ENCODE measurements around the gene HK2. TPM values are rescaled to one million over a fixed set of nuclear protein-coding genes. Genes with fewer than 3 reads are reported as not detected.
A peak's percentile ranks its signal among the peaks of the same experiment; 100 is the strongest.
"Not testable (repeated sequence)": the region's sequence is repeated elsewhere in the genome, so short reads cannot be mapped to it uniquely, and the experiment has no call there.

Gene HK2
- total RNA-seq = 10 to 100 TPM; 27.8 to 29.6 TPM

DNA sequence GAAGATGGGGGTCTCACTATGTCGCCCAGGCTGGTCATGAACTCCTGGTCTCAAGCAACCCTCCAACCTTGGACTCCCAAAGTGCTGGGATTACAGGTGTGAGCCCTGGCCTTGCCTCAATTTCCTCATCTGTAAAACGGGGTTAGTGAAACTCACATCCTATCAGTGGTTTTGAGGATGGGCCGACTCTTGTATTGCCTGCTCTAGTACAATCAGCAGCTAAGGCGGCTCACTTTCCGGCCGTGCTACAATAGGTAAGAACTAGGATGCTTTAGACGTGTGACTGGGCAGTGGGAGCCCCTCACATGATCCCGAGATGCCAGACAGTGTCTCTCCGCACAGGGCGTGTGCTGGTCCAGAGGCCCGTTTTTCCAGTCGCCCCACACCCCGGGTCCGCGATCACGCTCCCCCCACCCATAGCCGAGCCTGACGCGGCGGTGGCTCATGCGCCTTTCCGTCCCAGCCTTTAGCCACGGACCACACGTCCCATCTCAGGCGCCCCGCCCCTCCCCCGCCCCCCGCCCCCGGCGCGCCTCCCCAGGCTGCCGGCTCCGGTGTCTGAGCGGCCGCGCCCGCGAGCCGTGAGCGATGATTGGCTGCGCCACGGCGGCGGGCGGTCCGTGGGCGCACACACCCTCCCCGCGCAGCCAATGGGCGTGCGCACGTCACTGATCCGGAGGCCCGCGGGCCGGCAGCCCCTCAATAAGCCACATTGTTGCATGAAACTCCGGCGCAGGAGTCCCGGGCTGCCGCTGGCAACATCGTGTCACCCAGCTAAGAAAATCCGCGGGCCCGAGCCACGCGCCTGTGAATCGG, at the start of gene HK2:
HK2 (plus strand) TSS at position 710 of the 816 bp plus-strand sequence. CDS start 454 bp downstream, outside the sequence.
- CTCF ChIA-PET = interaction anchor here (0.6 to 2.3 kb wide), 3 partner anchors 11 to 121 kb away, joined by 3 to 12 read pairs (median 8); no protein-coding TSS in a partner anchor
- H3K4me1 Mint-ChIP-seq = peaks cover 47% of the 10 kb centered on the region
- H3K4me3 Mint-ChIP-seq = peak within 1 kb of the TSS; percentile 93
- H3K9me3 Mint-ChIP-seq = no peaks in the 10 kb centered on the region
- peaks cover 5% of the 10 kb centered on the region for H3K36me3 Mint-ChIP-seq (ENCODE audit: low read depth)
- no peaks in the 10 kb centered on the region for H3K27me3 Mint-ChIP-seq
- POLR2A ChIA-PET = no interaction called here
- H3K27ac Mint-ChIP-seq = peak within 1 kb of the TSS; percentile 94
- DNase-seq = peak; percentile 84

DNA sequence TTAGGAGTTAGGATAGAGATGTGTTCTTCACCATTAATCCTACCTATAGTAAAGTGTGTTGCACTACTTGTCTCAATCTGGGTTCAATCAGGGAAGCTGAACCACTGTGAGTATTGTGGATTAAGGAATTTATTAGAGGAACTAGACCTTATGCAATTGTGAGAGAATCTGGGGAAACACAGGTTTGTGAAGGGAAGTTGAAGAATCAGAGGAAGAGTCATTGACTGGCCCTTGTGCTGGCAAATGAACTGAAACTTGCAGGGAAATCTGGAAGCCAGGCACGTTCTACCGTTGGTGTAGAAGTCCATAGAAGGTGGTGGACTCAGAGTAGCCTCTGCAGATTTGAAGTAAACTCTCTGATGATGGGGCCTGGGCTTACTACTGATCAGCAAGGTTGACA, 44.7 kb upstream of the HK2 start:
- Mint-ChIP-seq H3K4me1 (no peaks in the 10 kb centered on the region), H3K27ac (no peak overlapping the region), H3K27me3 (peaks cover 13% of the 10 kb centered on the region), H3K9me3 (peaks cover 17% of the 10 kb centered on the region), H3K4me3 (no peak overlapping the region), H3K36me3 (ENCODE audit: low read depth) (no peaks in the 10 kb centered on the region)
- ChIA-PET CTCF (no interaction called here), POLR2A (no interaction called here)
- no peak for DNase-seq

DNA sequence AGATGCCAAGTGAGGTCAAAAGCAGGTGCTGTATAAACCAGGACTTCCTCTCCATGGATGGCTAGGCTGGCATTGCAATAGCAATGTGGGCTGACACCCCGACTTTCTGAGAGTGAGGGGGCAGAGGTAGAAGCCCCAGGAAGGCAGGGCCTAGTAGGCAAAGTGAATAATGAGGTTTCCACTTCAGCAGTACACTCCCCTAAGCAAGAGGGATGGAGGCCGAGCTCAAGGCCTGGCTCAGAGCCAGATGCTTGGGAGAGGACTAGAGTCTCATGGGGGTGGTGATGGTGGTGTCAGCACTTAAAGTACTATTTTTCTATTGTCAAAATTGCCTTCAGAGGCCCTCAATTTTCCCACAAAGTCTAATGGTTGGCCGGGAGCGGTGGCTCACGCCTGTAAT, 41.6 kb upstream of the HK2 start:
- ChIA-PET CTCF (interaction anchor here (0.7 kb wide), 1 partner anchor 20 kb away, joined by 3 read pairs; no protein-coding TSS in a partner anchor), POLR2A (no interaction called here)
- peaks cover 10% of the 10 kb centered on the region for H3K27me3 Mint-ChIP-seq
- peaks cover 19% of the 10 kb centered on the region for H3K9me3 Mint-ChIP-seq
- H3K27ac Mint-ChIP-seq = no peak overlapping the region
- H3K4me1 Mint-ChIP-seq = no peaks in the 10 kb centered on the region
- H3K4me3 Mint-ChIP-seq = no peak overlapping the region
- no peak for DNase-seq
- no peaks in the 10 kb centered on the region for H3K36me3 Mint-ChIP-seq (ENCODE audit: low read depth)

DNA sequence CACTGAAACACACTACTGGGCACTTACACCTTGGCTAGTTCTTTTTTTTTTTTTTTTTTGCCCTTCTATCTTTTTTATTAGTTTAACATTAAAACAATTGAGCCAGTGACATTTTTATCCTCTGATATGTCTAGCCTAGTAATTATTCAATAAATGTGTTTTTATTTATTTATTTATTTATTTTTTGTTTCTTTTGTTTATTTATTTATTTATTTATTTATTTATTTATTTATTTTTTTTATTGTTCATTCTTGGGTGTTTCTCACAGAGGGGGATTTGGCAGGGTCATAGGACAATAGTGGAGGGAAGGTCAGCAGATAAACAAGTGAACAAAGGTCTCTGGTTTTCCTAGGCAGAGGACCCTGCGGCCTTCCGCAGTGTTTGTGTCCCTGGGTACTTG, 39.0 kb upstream of the HK2 start:
- H3K36me3 Mint-ChIP-seq (ENCODE audit: low read depth); H3K4me1 Mint-ChIP-seq; CTCF ChIA-PET; H3K27ac Mint-ChIP-seq; DNase-seq; H3K27me3 Mint-ChIP-seq; H3K9me3 Mint-ChIP-seq; POLR2A ChIA-PET; H3K4me3 Mint-ChIP-seq: not testable (repeated sequence)

DNA sequence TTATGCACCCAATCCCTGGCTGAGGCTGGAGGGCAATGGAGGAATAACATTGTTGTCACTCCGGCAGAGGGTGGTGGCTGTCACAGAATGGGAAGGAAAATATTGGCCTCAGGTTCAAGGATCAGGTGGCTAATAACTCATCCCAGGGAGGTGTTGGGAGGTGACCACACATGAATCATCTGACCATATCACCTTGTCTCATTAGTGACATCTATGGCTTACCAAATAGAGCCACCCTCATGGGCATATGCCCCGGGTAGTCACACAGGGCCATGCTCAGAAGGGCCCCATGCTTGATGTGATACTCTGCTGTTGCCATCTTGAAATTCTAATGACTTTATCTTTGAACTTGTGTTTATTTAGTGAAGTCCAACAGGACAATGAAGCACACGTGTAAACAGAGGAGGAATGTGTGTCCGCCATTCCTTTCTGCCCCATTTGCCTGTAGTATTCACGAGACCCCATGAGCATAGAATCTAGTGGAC, 27.5 kb upstream of the HK2 start:
- H3K4me1 Mint-ChIP-seq = no peaks in the 10 kb centered on the region
- peaks cover 16% of the 10 kb centered on the region for H3K27me3 Mint-ChIP-seq
- no peaks in the 10 kb centered on the region for H3K36me3 Mint-ChIP-seq (ENCODE audit: low read depth)
- H3K9me3 Mint-ChIP-seq = no peaks in the 10 kb centered on the region
- no peak overlapping the region for H3K4me3 Mint-ChIP-seq
- ChIA-PET POLR2A (no interaction called here), CTCF (no interaction called here)
- no peak for DNase-seq
- H3K27ac Mint-ChIP-seq = no peak overlapping the region

- POLR2A ChIA-PET = no interaction called here
- DNase-seq = no peak
- H3K27ac Mint-ChIP-seq = no peak overlapping the region
- H3K36me3 Mint-ChIP-seq (ENCODE audit: low read depth) = no peaks in the 10 kb centered on the region
- CTCF ChIA-PET = no interaction called here
- H3K4me3 Mint-ChIP-seq = no peak overlapping the region
- H3K27me3 Mint-ChIP-seq = peaks cover 16% of the 10 kb centered on the region
- H3K9me3 Mint-ChIP-seq = no peaks in the 10 kb centered on the region
- no peaks in the 10 kb centered on the region for H3K4me1 Mint-ChIP-seq
Measured at GRCh38 chr2:74806920-74807319, 27.0 kb upstream of the HK2 start.

DNA sequence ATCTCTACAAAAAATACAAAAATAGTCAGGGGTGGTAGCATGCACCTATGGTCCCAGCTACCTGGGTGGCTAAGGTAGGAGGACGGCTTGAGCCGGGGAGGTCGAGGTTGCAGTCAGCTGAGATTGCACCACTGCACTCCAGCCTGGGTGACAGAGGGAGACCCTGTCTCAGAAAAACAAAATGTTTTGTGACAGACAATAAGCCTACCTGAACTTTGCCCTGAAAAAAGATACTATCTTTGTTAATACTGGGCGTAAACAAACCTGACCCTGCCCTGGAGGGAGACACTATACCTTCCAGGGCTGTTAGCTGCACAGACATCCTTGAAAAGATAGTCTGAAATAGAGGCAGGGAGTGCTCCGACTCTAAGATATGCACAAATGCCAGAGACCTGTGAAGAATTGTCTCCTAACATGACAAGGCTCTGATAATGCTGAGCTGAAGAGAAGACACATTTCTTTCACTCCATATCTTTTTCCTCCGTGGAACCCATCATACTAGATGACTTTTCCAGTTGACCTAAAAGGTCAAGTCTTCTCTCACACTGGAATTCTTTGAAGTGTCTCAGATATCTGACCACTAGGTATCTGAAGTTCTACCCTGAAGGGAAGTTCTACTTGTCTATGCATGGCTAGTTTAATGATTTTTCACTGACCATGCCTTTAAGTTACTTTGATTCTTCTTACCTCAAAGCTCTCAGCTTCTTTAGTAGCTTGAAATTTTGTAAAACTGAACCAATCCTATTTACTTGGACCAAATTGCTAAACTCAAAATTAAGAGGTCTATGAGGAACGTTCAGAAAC, 20.9 kb upstream of the HK2 start:
- Mint-ChIP-seq H3K4me1 (peaks cover 2% of the 10 kb centered on the region), H3K4me3 (no peak overlapping the region), H3K9me3 (no peaks in the 10 kb centered on the region), H3K27ac (no peak overlapping the region), H3K36me3 (ENCODE audit: low read depth) (no peaks in the 10 kb centered on the region), H3K27me3 (peaks cover 31% of the 10 kb centered on the region)
- DNase-seq = no peak
- POLR2A ChIA-PET = no interaction called here
- CTCF ChIA-PET = no interaction called here

GRCh38 chr2:74814102-74814501, 19.8 kb upstream of the HK2 start:
- H3K27ac Mint-ChIP-seq = no peak overlapping the region
- peaks cover 2% of the 10 kb centered on the region for H3K4me1 Mint-ChIP-seq
- no peaks in the 10 kb centered on the region for H3K9me3 Mint-ChIP-seq
- H3K36me3 Mint-ChIP-seq (ENCODE audit: low read depth) = no peaks in the 10 kb centered on the region
- DNase-seq = no peak
- no peak overlapping the region for H3K4me3 Mint-ChIP-seq
- peaks cover 31% of the 10 kb centered on the region for H3K27me3 Mint-ChIP-seq
- POLR2A ChIA-PET = no interaction called here
- CTCF ChIA-PET = interaction anchor here (0.6 kb wide), 1 partner anchor 263 kb away, joined by 3 read pairs; no protein-coding TSS in a partner anchor

GRCh38 chr2:74815941-74816340, 18.0 kb upstream of the HK2 start:
- Mint-ChIP-seq H3K27ac (no peak overlapping the region), H3K9me3 (no peaks in the 10 kb centered on the region), H3K4me1 (peaks cover 8% of the 10 kb centered on the region), H3K27me3 (peaks cover 26% of the 10 kb centered on the region), H3K36me3 (ENCODE audit: low read depth) (no peaks in the 10 kb centered on the region), H3K4me3 (no peak overlapping the region)
- no peak for DNase-seq
- CTCF ChIA-PET = no interaction called here
- POLR2A ChIA-PET = no interaction called here

- ChIA-PET POLR2A (no interaction called here), CTCF (no interaction called here)
- Mint-ChIP-seq H3K27ac (no peak overlapping the region), H3K4me3 (no peak overlapping the region), H3K36me3 (ENCODE audit: low read depth) (no peaks in the 10 kb centered on the region), H3K9me3 (no peaks in the 10 kb centered on the region), H3K4me1 (peaks cover 8% of the 10 kb centered on the region), H3K27me3 (peaks cover 23% of the 10 kb centered on the region)
- no peak for DNase-seq
Measured at GRCh38 chr2:74816540-74817303, 17.2 kb upstream of the HK2 start.

GRCh38 chr2:74817304-74817675, 16.6 kb upstream of the HK2 start:
- H3K36me3 Mint-ChIP-seq (ENCODE audit: low read depth) = no peaks in the 10 kb centered on the region
- ChIA-PET POLR2A (no interaction called here), CTCF (no interaction called here)
- no peak overlapping the region for H3K27ac Mint-ChIP-seq
- no peak overlapping the region for H3K4me3 Mint-ChIP-seq
- H3K27me3 Mint-ChIP-seq = peaks cover 19% of the 10 kb centered on the region
- no peaks in the 10 kb centered on the region for H3K9me3 Mint-ChIP-seq
- no peak for DNase-seq
- peaks cover 8% of the 10 kb centered on the region for H3K4me1 Mint-ChIP-seq

DNA sequence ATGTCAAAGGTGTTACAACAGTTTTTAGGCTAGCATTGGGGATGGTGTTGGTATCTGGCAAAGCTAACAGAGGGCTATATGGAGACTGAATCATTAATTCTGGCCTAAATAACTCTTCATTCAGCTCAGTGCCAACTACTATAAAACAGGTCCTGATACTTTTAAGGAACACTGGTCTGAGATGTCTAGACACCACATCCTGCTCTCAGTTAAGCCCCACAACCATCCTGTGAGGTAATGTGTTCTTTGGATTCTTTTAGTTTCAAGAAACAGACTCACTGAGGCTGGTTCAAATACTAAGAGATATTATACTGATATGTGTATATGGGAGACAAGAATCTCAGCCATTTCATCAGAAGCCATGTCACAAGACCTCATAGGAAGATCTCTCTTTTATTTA, 14.2 kb upstream of the HK2 start:
- peaks cover 12% of the 10 kb centered on the region for H3K27me3 Mint-ChIP-seq
- DNase-seq = no peak
- H3K36me3 Mint-ChIP-seq (ENCODE audit: low read depth) = no peaks in the 10 kb centered on the region
- H3K27ac Mint-ChIP-seq = no peak overlapping the region
- H3K9me3 Mint-ChIP-seq = no peaks in the 10 kb centered on the region
- peaks cover 8% of the 10 kb centered on the region for H3K4me1 Mint-ChIP-seq
- no peak overlapping the region for H3K4me3 Mint-ChIP-seq
- ChIA-PET CTCF (no interaction called here), POLR2A (interaction anchor here (1.1 kb wide), 1 partner anchor 104 kb away, joined by 3 read pairs; no protein-coding TSS in a partner anchor)
